Liver (tissue), 9 donors: Measurements from ENCODE around the gene EIF4G3. TPM values are rescaled to one million over a fixed set of nuclear protein-coding genes. Genes with fewer than 3 reads are reported as not detected.
"Not testable (repeated sequence)": the region's sequence is repeated elsewhere in the genome, so short reads cannot be mapped to it uniquely, and the experiment has no call there.

Experiments
- DNase-seq: peaks from one replicate; pipeline ENCODE4 v3.0.0-alpha.2; 2017; ENCODE audit warnings: low spot score
- H3K27ac ChIP-seq, 2 donors: one replicate each; pipeline ENCODE4 v1.7.0; 2013; ENCODE audit warnings: inconsistent platforms in 2 of 2, low read length in 2 of 2, control low read depth in 1 of 2, low read depth in 1 of 2, mild to moderate bottlenecking in 1 of 2
- H3K27me3 ChIP-seq, 4 donors: one replicate each; pipeline versions ENCODE4 v1.6.1 to v1.7.0; 2013; ENCODE audit warnings: low read length in 3 of 4, inconsistent platforms in 1 of 4, mild to moderate bottlenecking in 1 of 4, moderate library complexity in 1 of 4; ENCODE audit not compliant: control insufficient read depth in 4 of 4, insufficient read depth in 4 of 4
- H3K36me3 ChIP-seq, 4 donors: one replicate each; pipeline versions ENCODE4 v1.6.1 to v1.7.0; 2013; ENCODE audit warnings: low read length in 3 of 4, mild to moderate bottlenecking in 3 of 4, low read depth in 1 of 4, moderate library complexity in 1 of 4; ENCODE audit not compliant: control insufficient read depth in 4 of 4, insufficient read depth in 3 of 4
- H3K4me1 ChIP-seq, 4 donors: one replicate each; pipeline versions ENCODE4 v1.6.1 to v1.7.0; 2013; ENCODE audit warnings: low read length in 3 of 4, mild to moderate bottlenecking in 3 of 4, moderate library complexity in 1 of 4; ENCODE audit not compliant: control insufficient read depth in 4 of 4, insufficient read depth in 4 of 4
- H3K4me3 ChIP-seq, 3 donors: one replicate each; pipeline versions ENCODE4 v1.6.1 to v1.7.0; 2013; ENCODE audit warnings: low read length in 3 of 3, control low read depth in 1 of 3, low read depth in 1 of 3, mild to moderate bottlenecking in 1 of 3
- H3K9ac ChIP-seq, 2 donors: one replicate each; pipeline ENCODE4 v1.7.0; 2013; ENCODE audit warnings: low read length in 2 of 2, mild to moderate bottlenecking in 2 of 2, moderate library complexity in 2 of 2, control low read depth in 1 of 2, low read depth in 1 of 2
- H3K9me3 ChIP-seq, 4 donors: one replicate each; pipeline versions ENCODE4 v1.6.1 to v1.7.0; 2013; ENCODE audit warnings: low read length in 3 of 4; ENCODE audit not compliant: control insufficient read depth in 4 of 4
- EGR1 ChIP-seq, 2 donors: IDR thresholded peaks; 2 replicates each; pipeline ENCODE4 v1.6.1; 2016 to 2018; ENCODE audit warnings: antibody characterized with exemption in 2 of 2, low read depth in 2 of 2
- FOXA2 ChIP-seq: IDR thresholded peaks from 2 replicates; pipeline ENCODE4 v1.6.1; 2016; ENCODE audit warnings: antibody characterized with exemption
- GABPA ChIP-seq, 2 donors: IDR thresholded peaks in 1 of 2; conservative IDR thresholded peaks in 1 of 2; 2 replicates each; pipeline ENCODE4 v1.6.1; 2016; ENCODE audit warnings: antibody characterized with exemption in 2 of 2, mild to moderate bottlenecking in 1 of 2, moderate library complexity in 1 of 2
- HNF4A ChIP-seq, 2 donors: conservative IDR thresholded peaks; 2 replicates each; pipeline ENCODE4 v1.6.1; 2016; ENCODE audit warnings: antibody characterized with exemption in 2 of 2, mild to moderate bottlenecking in 2 of 2
- HNF4G ChIP-seq: IDR thresholded peaks from 2 replicates; pipeline ENCODE4 v1.6.1; 2016; ENCODE audit warnings: antibody characterized with exemption
- RAD21 ChIP-seq, 2 donors: IDR thresholded peaks; 2 replicates each; pipeline ENCODE4 v1.6.1; 2016; ENCODE audit warnings: antibody characterized with exemption in 2 of 2, mild to moderate bottlenecking in 2 of 2
- RXRA ChIP-seq, 2 donors: IDR thresholded peaks; 2 replicates each; pipeline ENCODE4 v1.6.1; 2017 to 2018; ENCODE audit warnings: antibody characterized with exemption in 2 of 2, mild to moderate bottlenecking in 1 of 2
- TAF1 ChIP-seq: conservative IDR thresholded peaks from 2 replicates; pipeline ENCODE4 v1.6.1; 2016; ENCODE audit warnings: antibody characterized with exemption, mild to moderate bottlenecking
- YY1 ChIP-seq: IDR thresholded peaks from 2 replicates; pipeline ENCODE4 v1.6.1; 2016; ENCODE audit warnings: antibody characterized with exemption, mild to moderate bottlenecking
- ZBTB33 ChIP-seq: IDR thresholded peaks from 2 replicates; pipeline ENCODE4 v1.6.1; 2016; ENCODE audit warnings: antibody characterized with exemption
- WGBS: extraction: QIAGEN DNeasy Blood & Tissue Kit; methylation state at CpG from one replicate; pipeline ENCODE4 v1.1.7; 2013; 5-methylcytosine and 5-hydroxymethylcytosine counted together
- polyA plus RNA-seq, 2 donors: library from polyadenylated mRNA; stranded (reverse) in 1 of 2; unstranded in 1 of 2; fragments of 200-250 nt in 1 of 2; fragments of >200 nt in 1 of 2; fragmentation: Nextera tagmentation in 1 of 2; extraction: Ambion mirVana in 1 of 2; gene quantifications; one replicate each; pipeline versions ENCODE4 v1.2.1 to v1.2.3, GENCODE V29; 2013 to 2015
- total RNA-seq, 2 donors: library from RNA; depleted of rRNA; stranded (reverse); fragments of >200 nt; gene quantifications; one replicate each; pipeline ENCODE4 v1.2.3, GENCODE V29; 2014
- donor health status: healthy.
- donor health status: healthy.
- donor health status: healthy.
- donor health status: healthy.
- donor health status: healthy.

The EIF4G3 gene
- total and polyA plus RNA-seq, 4 donors, result 7.6 to 22.8 (median 11.7) TPM

GRCh38 chr1:21206117-21206516 is 29.4 kb upstream of the EIF4G3 start:
- no peaks in the 10 kb centered on the region for H3K27me3 ChIP-seq
- WGBS, result 90% methylated on average over 2 of the region's 2 CpGs
- H3K4me1 ChIP-seq, result peaks cover 0 to 3% (median 0%) of the 10 kb centered on the region in 4 donors
- no peaks in the 10 kb centered on the region for H3K9me3 ChIP-seq
- no peak overlapping the region for H3K27ac ChIP-seq
- no peak overlapping the region for H3K4me3 ChIP-seq
- TF ChIP-seq HNF4G (no peak), ZBTB33 (no peak), FOXA2 (no peak), YY1 (no peak)
- DNase-seq, result no peak
- no peaks in the 10 kb centered on the region for H3K36me3 ChIP-seq
- no peak overlapping the region for H3K9ac ChIP-seq

GRCh38 chr1:21205416-21205815 is 28.7 kb upstream of the EIF4G3 start:
- WGBS, result 94% methylated on average over 5 of the region's 5 CpGs
- Histone ChIP-seq H3K9ac (no peak overlapping the region), H3K4me3 (no peak overlapping the region), H3K4me1 (peaks cover 0 to 3% (median 0%) of the 10 kb centered on the region in 4 donors), H3K27me3 (no peaks in the 10 kb centered on the region), H3K36me3 (no peaks in the 10 kb centered on the region), H3K27ac (no peak overlapping the region), H3K9me3 (no peaks in the 10 kb centered on the region)
- no peak for TF ChIP-seq TAF1
- DNase-seq, result no peak

GRCh38 chr1:21201650-21202049 is 25.0 kb upstream of the EIF4G3 start:
- no peak overlapping the region for H3K9ac ChIP-seq
- H3K27ac ChIP-seq, result no peak overlapping the region
- TF ChIP-seq HNF4A (conservative IDR thresholded peaks at IDR 0.05) (no peak), RXRA (IDR thresholded peaks at IDR 0.05) (no peak), TAF1 (no peak), EGR1 (IDR thresholded peaks at IDR 0.05; ENCODE audit: low read depth in 2 of 2) (no peak), HNF4G (no peak), RAD21 (IDR thresholded peaks at IDR 0.05) (no peak), GABPA (IDR thresholded peaks at IDR 0.05 in 1 of 2, conservative IDR thresholded peaks at IDR 0.05 in 1 of 2) (no peak)
- no peaks in the 10 kb centered on the region for H3K9me3 ChIP-seq
- H3K4me3 ChIP-seq, result no peak overlapping the region
- WGBS, result 95% methylated on average over 4 of the region's 4 CpGs
- H3K4me1 ChIP-seq, result peaks cover 0 to 3% (median 0%) of the 10 kb centered on the region in 4 donors
- H3K36me3 ChIP-seq, result no peaks in the 10 kb centered on the region
- DNase-seq, result no peak
- no peaks in the 10 kb centered on the region for H3K27me3 ChIP-seq

- not testable (repeated sequence) for H3K9me3 ChIP-seq, H3K4me3 ChIP-seq, H3K4me1 ChIP-seq, H3K36me3 ChIP-seq, H3K27ac ChIP-seq, H3K9ac ChIP-seq, DNase-seq, H3K27me3 ChIP-seq
- 96% methylated on average over 5 of the region's 5 CpGs for WGBS
Observed at GRCh38 chr1:21201238-21201637, 24.5 kb upstream of the EIF4G3 start.
